Esophagus squamous epithelium (tissue), 5 donors: ENCODE measurements around the gene ADAM29. TPM values are rescaled to one million over a fixed set of nuclear protein-coding genes. Genes with fewer than 3 reads are reported as not detected.
"Not testable (repeated sequence)": the region's sequence is repeated elsewhere in the genome, so short reads cannot be mapped to it uniquely, and the experiment has no call there.

Experiments used
- DNase-seq: peaks from one replicate; lab custom pipeline; 2025; lab: John Stamatoyannopoulos, UW
- H3K27ac ChIP-seq, 4 donors: fragments of 200-600 bp; sonication (generic); one replicate each; pipeline ENCODE4 v1.5.1; 2016 to 2019; ENCODE audit warnings: mild to moderate bottlenecking in 1 of 4
- H3K27me3 ChIP-seq, 4 donors: fragments of 200-600 bp; sonication (generic); 1 replicate in 3 of 4; 2 replicates in 1 of 4; pipeline versions ENCODE4 v1.5.1 to v1.6.0; 2017 to 2021; ENCODE audit warnings: antibody characterized with exemption in 1 of 4
- H3K36me3 ChIP-seq, 3 donors: fragments of 200-600 bp; sonication (generic); one replicate each; pipeline ENCODE4 v1.5.1; 2016 to 2019
- H3K4me1 ChIP-seq, 3 donors: fragments of 200-600 bp; sonication (generic); one replicate each; pipeline ENCODE4 v1.5.1; 2017 to 2019
- H3K4me3 ChIP-seq, 4 donors: fragments of 200-600 bp; sonication (generic); 1 replicate in 3 of 4; 2 replicates in 1 of 4; pipeline ENCODE4 v1.5.1; 2016 to 2019; ENCODE audit warnings: mild to moderate bottlenecking in 2 of 4, moderate library complexity in 1 of 4
- H3K9me3 ChIP-seq, 3 donors: fragments of 200-600 bp; sonication (generic); one replicate each; pipeline ENCODE4 v1.5.1; 2016 to 2019
- POLR2A ChIP-seq, 4 donors: fragments of 450-650 bp; IDR thresholded peaks; one replicate each; pipeline ENCODE4 v1.6.1; 2017; ENCODE audit warnings: antibody characterized with exemption in 4 of 4, mild to moderate bottlenecking in 4 of 4, moderate library complexity in 3 of 4
- WGBS, 2 donors: methylation state at CpG; one replicate each; pipeline ENCODE4 v1.1.5; 2018; 5-methylcytosine and 5-hydroxymethylcytosine counted together
- intact Hi-C: fragments of 100-400 bp; cut with DNase I; formaldehyde crosslinking; loops from one replicate; pipeline ENCODE4 v1.15.0; 2022
- small RNA-seq, 4 donors: library from RNA; depleted of rRNA; stranded (forward); fragments of <200 nt; gene quantifications; one replicate each; pipeline ENCODE3, GENCODE V24; 2016
- total RNA-seq, 4 donors: library from RNA; depleted of rRNA; stranded (reverse); fragments of >200 nt; gene quantifications; one replicate each; pipeline ENCODE4 v1.1.0, GENCODE V29; 2016
- TF ChIP-seq, protein P1 (sequence below), 6 experiments: fragments of 450-650 bp in 4 of 6; fragments of 200-600 bp in 2 of 6; sonication (generic) in 2 of 6; IDR thresholded peaks; one replicate each; pipeline ENCODE4 v1.5.1; 2016 to 2019; ENCODE audit warnings: antibody characterized with exemption in 6 of 6, mild to moderate bottlenecking in 4 of 6, moderate library complexity in 4 of 6
- donor health status: DM: yes; HTN: yes; CAD: no.

The ADAM29 gene
- total RNA-seq, 4 donors from 2014 or later = not detected

DNA sequence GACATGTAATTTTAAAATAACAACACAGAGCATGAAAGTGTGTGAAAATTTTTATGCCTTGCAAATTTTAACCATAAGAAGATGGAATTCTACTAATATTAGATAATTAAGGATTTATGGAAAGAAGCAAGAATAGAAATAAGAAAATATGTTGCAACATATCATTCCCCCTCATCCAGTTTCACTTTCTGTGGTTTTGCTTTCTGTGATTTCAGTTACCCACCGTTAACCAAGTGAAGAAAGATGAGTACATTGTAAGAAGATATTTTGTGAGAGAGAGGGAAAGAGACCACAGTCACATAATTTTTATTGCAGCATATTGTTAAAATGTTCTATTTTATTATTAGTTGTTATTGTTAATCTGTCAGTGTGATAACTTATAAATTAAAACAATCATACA, 77.9 kb downstream of the ADAM29 start:
- H3K27me3 ChIP-seq = no peaks in the 10 kb centered on the region
- intact Hi-C loops = no loop called here
- H3K4me1 ChIP-seq = no peaks in the 10 kb centered on the region
- DNase-seq = no peak
- H3K9me3 ChIP-seq = peaks cover 0 to 6% (median 3%) of the 10 kb centered on the region in 3 donors
- TF ChIP-seq, protein P1, sequence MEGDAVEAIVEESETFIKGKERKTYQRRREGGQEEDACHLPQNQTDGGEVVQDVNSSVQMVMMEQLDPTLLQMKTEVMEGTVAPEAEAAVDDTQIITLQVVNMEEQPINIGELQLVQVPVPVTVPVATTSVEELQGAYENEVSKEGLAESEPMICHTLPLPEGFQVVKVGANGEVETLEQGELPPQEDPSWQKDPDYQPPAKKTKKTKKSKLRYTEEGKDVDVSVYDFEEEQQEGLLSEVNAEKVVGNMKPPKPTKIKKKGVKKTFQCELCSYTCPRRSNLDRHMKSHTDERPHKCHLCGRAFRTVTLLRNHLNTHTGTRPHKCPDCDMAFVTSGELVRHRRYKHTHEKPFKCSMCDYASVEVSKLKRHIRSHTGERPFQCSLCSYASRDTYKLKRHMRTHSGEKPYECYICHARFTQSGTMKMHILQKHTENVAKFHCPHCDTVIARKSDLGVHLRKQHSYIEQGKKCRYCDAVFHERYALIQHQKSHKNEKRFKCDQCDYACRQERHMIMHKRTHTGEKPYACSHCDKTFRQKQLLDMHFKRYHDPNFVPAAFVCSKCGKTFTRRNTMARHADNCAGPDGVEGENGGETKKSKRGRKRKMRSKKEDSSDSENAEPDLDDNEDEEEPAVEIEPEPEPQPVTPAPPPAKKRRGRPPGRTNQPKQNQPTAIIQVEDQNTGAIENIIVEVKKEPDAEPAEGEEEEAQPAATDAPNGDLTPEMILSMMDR (IDR thresholded peaks at IDR 0.05) = no peak
- no peak for TF ChIP-seq POLR2A (IDR thresholded peaks at IDR 0.05)
- H3K4me3 ChIP-seq = no peak overlapping the region
- H3K27ac ChIP-seq = no peak overlapping the region
- no peaks in the 10 kb centered on the region for H3K36me3 ChIP-seq
- 36 to 61% methylated on average over 1 of the region's 1 CpG for WGBS, 2 donors

DNA sequence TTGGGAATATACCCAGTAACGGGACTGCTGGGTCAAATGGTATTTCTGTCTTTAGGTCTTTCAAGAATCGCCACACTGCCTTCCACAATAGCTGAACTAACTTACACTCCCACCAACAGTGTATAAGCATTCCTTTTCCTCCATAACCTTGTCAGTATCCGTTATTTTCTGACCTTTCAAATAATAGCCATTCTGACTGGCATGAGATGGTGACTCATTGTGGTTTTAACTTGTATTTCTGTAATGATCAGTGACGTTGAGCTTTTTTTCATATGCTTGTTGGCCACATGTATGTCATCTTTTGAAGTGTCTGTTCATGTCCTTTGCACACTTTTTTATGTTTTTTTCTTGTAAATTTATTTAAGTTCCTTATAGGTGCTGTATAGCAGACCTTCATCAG, 81.2 kb downstream of the ADAM29 start:
- 53 to 59% methylated on average over 4 of the region's 4 CpGs for WGBS, 2 donors
- Histone ChIP-seq H3K36me3 (no peaks in the 10 kb centered on the region), H3K4me1 (no peaks in the 10 kb centered on the region), H3K4me3 (no peak overlapping the region), H3K9me3 (no peaks in the 10 kb centered on the region), H3K27ac (no peak overlapping the region), H3K27me3 (no peaks in the 10 kb centered on the region)
- DNase-seq = no peak
- TF ChIP-seq, protein P1 (IDR thresholded peaks at IDR 0.05) = no peak
- TF ChIP-seq POLR2A (IDR thresholded peaks at IDR 0.05) = no peak
- intact Hi-C loops = no loop called here

DNA sequence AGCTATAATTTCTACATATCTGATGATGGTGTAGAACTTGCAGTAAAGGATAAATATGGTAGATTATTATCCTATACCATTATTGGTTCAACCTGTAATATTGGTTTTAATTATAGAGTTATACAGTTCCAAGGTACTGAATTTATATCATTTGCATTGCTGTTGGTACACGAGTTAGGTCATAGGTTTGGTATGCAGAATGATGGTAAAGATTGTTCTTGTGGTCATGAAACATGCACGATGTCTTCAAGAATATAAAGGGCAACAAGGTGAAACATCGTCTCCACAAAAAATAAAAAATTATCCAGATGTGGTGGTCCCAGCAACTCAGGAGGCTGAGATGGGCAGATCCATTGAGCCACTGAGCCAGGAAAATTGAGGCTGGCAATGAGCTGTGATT, 99.6 kb downstream of the ADAM29 start:
- no peaks in the 10 kb centered on the region for H3K36me3 ChIP-seq
- H3K27me3 ChIP-seq = no peaks in the 10 kb centered on the region
- no peaks in the 10 kb centered on the region for H3K4me1 ChIP-seq
- TF ChIP-seq POLR2A (IDR thresholded peaks at IDR 0.05) = no peak
- TF ChIP-seq, protein P1 (IDR thresholded peaks at IDR 0.05) = no peak
- H3K4me3 ChIP-seq = no peak overlapping the region
- WGBS, 2 donors = 79 to 86% methylated on average over 3 of the region's 3 CpGs
- intact Hi-C loops = no loop called here
- H3K27ac ChIP-seq = no peak overlapping the region
- DNase-seq = no peak
- peaks cover 0 to 7% (median 2%) of the 10 kb centered on the region in 3 donors for H3K9me3 ChIP-seq

DNA sequence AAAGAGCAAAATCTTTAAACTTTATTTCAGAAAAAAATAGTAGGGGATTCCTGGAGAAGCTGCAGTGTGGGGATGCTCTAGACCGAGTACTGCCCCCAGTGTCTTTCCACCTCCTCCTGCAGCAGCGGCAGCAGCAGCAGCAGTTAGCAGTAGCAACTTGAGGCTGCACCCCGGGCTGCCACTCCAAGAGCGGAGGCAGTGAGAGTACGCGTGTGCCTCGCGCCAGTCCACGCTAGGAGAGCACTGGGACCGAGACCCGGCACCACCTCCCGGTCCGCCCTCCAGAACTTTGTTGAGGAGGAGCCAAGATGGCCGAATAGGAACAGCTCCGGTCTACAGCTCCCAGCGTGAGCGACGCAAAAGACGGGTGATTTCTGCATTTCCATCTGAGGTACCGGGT, 101.3 kb downstream of the ADAM29 start:
- DNase-seq, H3K27ac ChIP-seq, H3K27me3 ChIP-seq, H3K36me3 ChIP-seq, H3K9me3 ChIP-seq, intact Hi-C loops, H3K4me3 ChIP-seq, H3K4me1 ChIP-seq: not testable (repeated sequence)
- 90 to 93% methylated on average over 3 of the region's 20 CpGs for WGBS, 2 donors

Small RNAs within 50 kb of the gene (small RNA-seq; reads per million reads assigned to genes)
- 0 reads per million in 4 donors for gene AC105914.1

Other genes starting within 250 kb of the ADAM29 start
- not detected for gene GLRA3, start 89.1 kb upstream of the ADAM29 start, total RNA-seq